Measurements from ENCODE around the gene TMEM164. TPM values are rescaled to one million over a fixed set of nuclear protein-coding genes. Genes with fewer than 3 reads are reported as not detected.

Gene TMEM164
- total RNA-seq (2012; rRNA removed) (5.0 and 6.3 TPM in 2 replicates), polyA plus RNA-seq (2012; rRNA removed) (6.4 and 7.1 TPM in 2 replicates), Bru-seq, nascent RNA (percentile 65 among the genes with signal in this experiment), BruChase-seq, experiment 1, labeled RNA remaining after a 6-hour chase (percentile 56 among the genes with signal in this experiment), BruChase-seq, experiment 2, labeled RNA remaining after a 2-hour chase (percentile 57 among the genes with signal in this experiment)
- 3.4 and 4.2 TPM in 2 replicates for polyA plus RNA-seq (2012; cell fraction: cytosol; rRNA removed)
- polyA plus RNA-seq (2012; cell fraction: nucleus; rRNA removed; ENCODE audit: low replicate concordance) = 9.1 and 12.5 TPM in 2 replicates
- long read RNA-seq, partial matches to known transcripts = 0 of 2 reads
- long read RNA-seq, other reads (novel, unspliced or antisense) = 2 of 2 reads

DNA sequence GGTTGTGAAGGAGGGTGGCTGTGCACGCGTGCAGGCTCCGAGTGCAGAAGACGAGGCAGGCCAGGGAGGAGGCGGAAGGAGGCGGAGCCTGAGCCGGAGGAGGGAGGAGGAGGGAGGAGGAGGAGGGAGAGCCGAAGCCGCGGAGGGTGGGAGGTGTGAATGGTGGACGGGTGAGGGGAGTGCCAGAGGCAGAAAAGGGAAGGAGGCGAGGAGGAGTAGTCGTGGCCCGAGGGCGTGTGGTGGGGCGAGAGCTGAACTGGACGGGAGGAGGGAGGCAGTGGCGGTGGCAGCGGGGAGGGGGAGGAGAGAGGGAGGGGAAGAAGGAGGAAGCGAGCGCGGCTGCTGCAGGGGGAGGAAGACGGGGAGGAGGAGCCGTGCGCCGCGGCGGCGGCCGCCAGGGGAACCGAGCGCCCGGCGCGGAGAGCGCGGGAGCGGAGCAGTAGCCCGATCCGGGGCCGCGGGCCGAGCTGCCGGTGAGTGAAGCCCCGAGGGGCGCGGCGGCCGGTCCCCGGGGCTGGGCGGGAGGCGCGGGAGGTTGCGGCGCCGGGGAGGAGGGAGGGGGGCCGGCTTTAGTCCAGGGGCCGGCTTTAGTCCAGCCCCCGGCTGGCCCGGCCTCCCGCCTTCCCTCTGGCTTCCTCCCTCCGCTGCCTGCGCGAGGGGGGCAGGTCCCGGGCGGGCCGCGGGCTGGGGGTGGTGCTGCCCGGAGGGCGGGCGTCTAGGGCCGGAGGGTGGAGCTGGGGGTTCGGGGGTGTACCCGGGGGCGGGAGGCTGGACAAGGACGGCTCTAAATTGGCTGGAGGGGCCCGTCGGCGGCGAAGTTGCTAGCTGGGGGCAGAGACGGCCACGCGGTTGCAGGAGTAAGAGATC lies at the start of gene TMEM164:
TSS of gene TMEM164 (plus strand) at position 815 of the 867 bp plus-strand sequence. CDS start 661 bp downstream, outside the sequence.
- 0 out of 2 replicates have a peak, but pooled peaks cover 4% of the 10 kb centered on the region for H3K9me1 ChIP-seq (ENCODE audit: insufficient read depth, low read length)
- H2BK15ac ChIP-seq (ENCODE audit: low read depth, low read length) = peak within 1 kb of the TSS; percentile 98; the same call in 2 of the 3 replicates
- H3K56ac ChIP-seq (ENCODE audit: extremely low read depth, insufficient read depth, low read length) = peak within 1 kb of the TSS; percentile 60; the same call in 1 of the 2 replicates
- ChIA-PET CTCF (interaction anchor here (0.6 kb wide), 1 partner anchor 88 kb away, joined by 5 read pairs; no protein-coding TSS in a partner anchor), POLR2A (ENCODE audit: unreplicated experiment) (interaction anchor here (0.6 kb wide), 1 partner anchor 14 kb away, joined by 3 read pairs; no protein-coding TSS in a partner anchor)
- peak within 1 kb of the TSS; percentile 95 for H4K5ac ChIP-seq (ENCODE audit: low read depth, low read length)
- peak within 1 kb of the TSS; percentile 88 for H3K4me2 ChIP-seq (ENCODE audit: low read depth, low read length)
- H3K9me3 ChIP-seq (ENCODE audit: control insufficient read depth, insufficient read depth, low read length) = no peaks in the 10 kb centered on the region
- peak within 1 kb of the TSS; percentile 95 for H3K4me3 ChIP-seq (ENCODE audit: insufficient read depth, low read depth, low read length)
- H3K18ac ChIP-seq (ENCODE audit: low read depth, low read length) = peak within 1 kb of the TSS; percentile 99
- peak within 1 kb of the TSS; percentile 94; the same call in 1 of the 2 replicates for H3K23ac ChIP-seq (ENCODE audit: low read depth, low read length)
- intact Hi-C loops (cut with micrococcal nuclease) = loop anchor here (2.0 to 10.0 kb wide), 3 partner anchors 84 to 410 kb away; no protein-coding TSS in a partner anchor
- peak within 1 kb of the TSS; percentile 97 for H2BK120ac ChIP-seq (ENCODE audit: low read depth, low read length)
- 0 out of 2 replicates have a peak within 1 kb of the TSS, but pooled peaks have one; percentile 38 for H2AK5ac ChIP-seq (ENCODE audit: low read depth, low read length)
- dilution Hi-C loops (cut with HindIII; ENCODE audit: low sequenced_read_pairs, unreplicated experiment) = no loop called here
- H3K4ac ChIP-seq (ENCODE audit: low read depth, low read length) = peak within 1 kb of the TSS; percentile 96
- DNase-seq (peak; percentile 66), ATAC-seq (ENCODE audit: low read depth) (peak; percentile 95)
- H3K27me3 ChIP-seq (ENCODE audit: control insufficient read depth, insufficient read depth, low read length) = peaks cover 3% of the 10 kb centered on the region; the same call in 1 of the 2 replicates
- no peaks in the 10 kb centered on the region for H3K4me1 ChIP-seq (ENCODE audit: control insufficient read depth, insufficient read depth, low read length)
- H4K20me1 ChIP-seq (ENCODE audit: insufficient read depth, low read length) = no peaks in the 10 kb centered on the region
- 43% methylated on average over 12 of the region's 83 CpGs; no CpG with 5 or more reads in 1 of the 2 experiments for WGBS, 2 experiments (ENCODE audit: extremely low coverage in 2 of 2, insufficient read length in 1 of 2)
- H2AK9ac ChIP-seq (replicated peaks; ENCODE audit: low read depth, low read length, poor library complexity) = peak within 1 kb of the TSS; percentile 79
- H3K14ac ChIP-seq (replicated peaks; ENCODE audit: low read depth, low read length) = peak within 1 kb of the TSS; percentile 95
- BruUV-seq (replicated peaks) = no TSS peak
- 0 out of 2 replicates have a peak, but pooled peaks have one; percentile 24 for TF ChIP-seq POLR2A (IDR thresholded peaks at IDR 0.05; ENCODE audit: low read depth, low read length)
- TF ChIP-seq MAZ (IDR thresholded peaks at IDR 0.05; ENCODE audit: borderline replicate concordance, low read depth, low read length) = peak; percentile 56; the same call in 1 of the 2 replicates
- no peak for TF ChIP-seq MXI1 (IDR thresholded peaks at IDR 0.05; ENCODE audit: borderline replicate concordance, low read depth, low read length)
- peaks cover 0 to 4% of the 10 kb centered on the region in 2 experiments; a peak in 1 of 4 replicates for H3K79me1 ChIP-seq (ENCODE audit: low read depth in 1 of 2, low read length in 2 of 2)
- in situ Hi-C loops (cut with MboI; ENCODE audit: low sequenced_read_pairs) = no loop called here
- peak within 1 kb of the TSS; percentile 73 for H2BK20ac ChIP-seq (ENCODE audit: low read depth, low read length)
- no peaks in the 10 kb centered on the region for H3K36me3 ChIP-seq (ENCODE audit: control insufficient read depth, insufficient read depth, low read length)
- H4K8ac ChIP-seq (ENCODE audit: low read depth in 2 of 2, low read length in 2 of 2) = peak within 1 kb of the TSS; percentile 84 to 96
- H4K91ac ChIP-seq (ENCODE audit: insufficient read depth, low read depth, low read length) = peak within 1 kb of the TSS; percentile 92
- peak within 1 kb of the TSS; percentile 100 for H3K27ac ChIP-seq (ENCODE audit: insufficient read depth, low read length)
- H3K9ac ChIP-seq (ENCODE audit: low read depth, low read length) = peak within 1 kb of the TSS; percentile 99
- peak within 1 kb of the TSS; percentile 99 for H2BK5ac ChIP-seq (ENCODE audit: low read depth, low read length, poor library complexity, severe bottlenecking)
- peak within 1 kb of the TSS; percentile 97 for H2AFZ ChIP-seq (replicated peaks; ENCODE audit: low read length, poor library complexity)

Data from IMR-90 (cell line).